ENCODE results near the gene CCDC66.

The CCDC66 gene

GRCh38 chr3:56664823-56665222 lies 107.8 kb downstream of the CCDC66 start:
- TF ChIP-seq GATA2 (IDR thresholded peaks at IDR 0.05; ENCODE audit: low read depth, low read length) (no peak), GATA3 (IDR thresholded peaks at IDR 0.05; ENCODE audit: low read depth, low read length) (no peak)

- no peak for TF ChIP-seq GATA2 (IDR thresholded peaks at IDR 0.05; ENCODE audit: low read depth, low read length)
- no peak for TF ChIP-seq GATA3 (IDR thresholded peaks at IDR 0.05; ENCODE audit: low read depth, low read length)
Observed at GRCh38 chr3:56667973-56668579, 111.1 kb downstream of the CCDC66 start.

All from SH-SY5Y (cell line).